Measurements from ENCODE around the gene HSPB1.

The HSPB1 gene

GRCh38 chr7:76260171-76260703 is 42.2 kb upstream of the HSPB1 start:
- TF ChIP-seq YY1 (IDR thresholded peaks at IDR 0.05; ENCODE audit: low read depth) (no peak), ZBTB7A (IDR thresholded peaks at IDR 0.05; ENCODE audit: low read depth) (0 out of 2 replicates have a peak, but pooled peaks have one; percentile 17)

DNA sequence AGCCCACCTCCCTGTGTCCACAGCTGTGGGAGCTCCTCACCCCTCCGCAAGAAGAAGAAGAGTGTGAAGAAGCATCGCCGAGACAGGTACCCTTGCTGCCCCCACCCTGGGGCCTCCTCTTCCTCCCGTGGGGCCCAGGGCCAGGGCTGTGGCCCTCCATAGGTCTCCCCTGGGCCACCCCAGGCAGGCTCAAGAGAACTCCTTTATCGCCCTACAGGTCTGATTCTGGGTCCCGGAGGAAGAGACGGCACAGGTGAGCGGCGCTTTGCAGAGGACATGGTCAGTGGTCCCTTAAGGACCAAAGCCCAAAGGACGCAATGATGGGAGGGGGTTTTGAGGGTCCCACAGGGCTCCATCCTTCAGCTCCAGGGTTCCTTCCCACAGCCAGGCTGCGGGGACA is 41.1 kb upstream of the HSPB1 start:
- TF ChIP-seq YY1 (IDR thresholded peaks at IDR 0.05; ENCODE audit: low read depth) (no peak), FOXM1 (IDR thresholded peaks at IDR 0.05; ENCODE audit: borderline replicate concordance, low read depth) (no peak), CREB1 (IDR thresholded peaks at IDR 0.05; ENCODE audit: low read depth) (no peak), TAF1 (IDR thresholded peaks at IDR 0.05; ENCODE audit: low read depth) (no peak), RAD21 (IDR thresholded peaks at IDR 0.05; ENCODE audit: low read depth) (no peak), EGR1 (IDR thresholded peaks at IDR 0.05) (no peak), TEAD4 (IDR thresholded peaks at IDR 0.05) (no peak), NFIC (IDR thresholded peaks at IDR 0.05) (no peak), TCF12 (IDR thresholded peaks at IDR 0.05; ENCODE audit: low read depth) (no peak), EP300 (IDR thresholded peaks at IDR 0.05; ENCODE audit: borderline replicate concordance) (no peak), REST (IDR thresholded peaks at IDR 0.05; ENCODE audit: low read depth) (no peak), CEBPB (IDR thresholded peaks at IDR 0.05) (no peak), ZBTB7A (IDR thresholded peaks at IDR 0.05; ENCODE audit: low read depth) (no peak)
- TF ChIP-seq, protein P1, sequence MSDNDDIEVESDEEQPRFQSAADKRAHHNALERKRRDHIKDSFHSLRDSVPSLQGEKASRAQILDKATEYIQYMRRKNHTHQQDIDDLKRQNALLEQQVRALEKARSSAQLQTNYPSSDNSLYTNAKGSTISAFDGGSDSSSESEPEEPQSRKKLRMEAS (IDR thresholded peaks at IDR 0.05) = no peak
- TF ChIP-seq, protein P2, sequence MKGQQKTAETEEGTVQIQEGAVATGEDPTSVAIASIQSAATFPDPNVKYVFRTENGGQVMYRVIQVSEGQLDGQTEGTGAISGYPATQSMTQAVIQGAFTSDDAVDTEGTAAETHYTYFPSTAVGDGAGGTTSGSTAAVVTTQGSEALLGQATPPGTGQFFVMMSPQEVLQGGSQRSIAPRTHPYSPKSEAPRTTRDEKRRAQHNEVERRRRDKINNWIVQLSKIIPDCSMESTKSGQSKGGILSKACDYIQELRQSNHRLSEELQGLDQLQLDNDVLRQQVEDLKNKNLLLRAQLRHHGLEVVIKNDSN (IDR thresholded peaks at IDR 0.05) = no peak

DNA sequence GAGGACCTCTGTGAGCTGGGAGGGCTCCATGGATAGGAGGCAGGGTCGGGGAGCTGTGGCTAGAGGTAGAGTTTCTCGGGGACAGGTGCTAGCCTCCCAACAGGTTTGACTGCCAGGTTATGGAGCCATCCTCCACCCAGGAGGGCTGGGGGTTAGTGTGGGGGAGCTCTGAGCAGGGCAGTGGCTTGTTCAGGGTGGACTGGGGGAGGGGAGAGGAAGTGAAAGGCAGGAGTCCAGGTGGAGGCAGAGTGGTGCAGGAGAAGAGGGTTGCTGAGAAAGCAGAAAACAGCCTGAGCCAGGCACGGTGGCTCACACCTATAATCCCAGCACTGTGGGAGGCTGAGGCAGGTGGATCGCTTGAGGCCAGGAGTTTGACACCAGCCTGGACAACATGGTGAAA is 40.5 kb upstream of the HSPB1 start:
- TF ChIP-seq NFIC (IDR thresholded peaks at IDR 0.05) (no peak), YY1 (IDR thresholded peaks at IDR 0.05; ENCODE audit: low read depth) (no peak), TCF12 (IDR thresholded peaks at IDR 0.05; ENCODE audit: low read depth) (no peak), EGR1 (IDR thresholded peaks at IDR 0.05) (no peak)

DNA sequence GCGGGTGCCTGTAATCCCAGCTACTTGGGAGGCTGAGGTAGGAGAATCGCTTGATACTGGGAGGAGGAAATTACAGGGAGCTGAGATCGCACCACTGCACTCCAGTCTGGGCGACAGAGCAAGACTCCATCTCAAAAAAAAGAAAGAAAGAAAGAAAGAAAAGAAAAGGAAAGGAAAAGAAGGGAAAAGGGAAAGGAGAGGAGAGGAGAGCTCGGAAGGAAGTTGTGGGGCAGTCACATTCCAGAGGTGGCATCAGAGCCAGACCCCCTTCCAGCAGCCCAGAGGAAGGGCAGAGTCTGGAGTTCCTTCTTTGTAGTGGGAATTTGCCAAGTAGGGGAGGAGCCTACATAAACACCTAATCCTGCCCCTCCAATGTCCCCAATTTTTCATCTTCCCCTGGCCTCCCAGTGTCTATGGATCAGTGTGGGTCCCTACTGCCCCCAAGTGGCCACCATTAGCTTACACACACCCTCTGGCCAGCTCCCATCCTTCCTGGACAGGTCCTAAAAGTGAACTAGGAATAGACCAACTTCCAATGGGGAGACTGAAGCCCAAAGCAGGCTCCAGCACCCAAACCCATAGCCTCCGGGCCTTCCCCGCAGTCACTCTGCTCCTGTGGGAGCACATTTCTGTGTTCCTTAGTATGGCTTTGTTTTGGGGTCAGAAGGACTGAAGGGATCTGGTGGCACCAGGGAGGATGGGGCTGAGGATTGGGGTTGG is 39.6 kb upstream of the HSPB1 start:
- TF ChIP-seq RAD21 (IDR thresholded peaks at IDR 0.05; ENCODE audit: low read depth) (peak; percentile 94), CEBPB (IDR thresholded peaks at IDR 0.05) (no peak), YY1 (IDR thresholded peaks at IDR 0.05; ENCODE audit: low read depth) (no peak)

DNA sequence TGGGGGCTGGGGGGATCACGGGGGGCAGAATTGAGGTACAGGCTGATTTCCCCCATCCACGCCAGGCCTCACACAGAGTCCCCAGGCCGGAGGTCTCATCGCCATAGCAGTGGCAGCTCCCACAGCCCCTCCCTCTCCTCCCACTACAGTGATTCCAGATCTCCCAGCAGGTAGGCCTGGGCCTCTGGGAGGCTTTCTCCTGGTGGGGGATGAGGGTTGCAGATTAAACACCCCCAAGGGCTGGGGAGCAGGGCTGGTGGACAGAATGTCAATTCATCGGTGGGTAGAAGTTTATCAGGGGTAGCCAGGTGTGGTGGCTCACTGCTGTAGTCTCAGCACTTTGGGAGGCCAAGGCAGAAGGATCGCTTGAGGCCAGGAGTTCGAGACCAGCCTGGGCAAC is 37.2 kb upstream of the HSPB1 start:
- TF ChIP-seq TCF12 (IDR thresholded peaks at IDR 0.05; ENCODE audit: low read depth) = no peak

DNA sequence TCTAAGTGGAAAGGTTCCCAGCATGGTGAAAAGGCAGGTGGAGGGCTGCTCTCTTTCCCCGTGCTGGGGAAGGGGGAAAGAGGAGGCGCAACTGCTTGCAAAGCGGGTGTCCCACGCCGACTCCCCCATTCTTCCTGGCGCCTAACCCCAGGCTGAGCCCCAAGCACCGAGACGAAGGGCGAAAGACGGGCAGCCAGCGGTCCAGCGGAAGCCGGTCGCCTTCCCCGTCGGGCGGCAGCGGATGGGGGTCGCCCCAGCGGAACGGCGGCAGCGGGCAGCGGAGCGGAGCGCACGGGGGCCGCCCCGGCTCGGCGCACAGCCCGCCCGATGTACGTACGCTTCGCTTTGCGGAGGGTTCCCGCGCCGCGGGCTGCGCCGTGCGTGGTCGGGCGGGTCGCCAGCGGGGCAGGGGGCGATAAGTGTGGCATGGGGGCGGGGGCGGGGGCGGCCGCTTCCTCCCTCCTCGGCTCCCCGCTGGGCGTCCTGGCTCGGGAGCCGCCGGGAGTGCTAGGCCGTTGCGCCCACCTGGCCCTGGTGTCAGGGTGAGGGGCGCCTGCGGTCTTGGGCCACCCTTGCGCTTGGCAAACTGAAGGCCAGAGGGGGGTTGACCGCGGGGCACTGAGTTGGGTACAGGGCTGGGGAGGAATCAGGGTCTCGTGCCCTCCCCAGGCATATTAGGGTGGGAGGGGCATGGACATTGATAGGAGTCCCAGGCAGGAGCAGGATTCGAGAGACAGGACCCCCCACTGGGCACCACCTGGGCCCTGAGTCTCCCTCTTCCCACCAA is 35.2 kb upstream of the HSPB1 start:
- TF ChIP-seq ZBTB7A (IDR thresholded peaks at IDR 0.05; ENCODE audit: low read depth) = 0 out of 2 replicates have a peak, but pooled peaks have one; percentile 82
- TF ChIP-seq REST (IDR thresholded peaks at IDR 0.05; ENCODE audit: low read depth) = 0 out of 2 replicates have a peak, but pooled peaks have one; percentile 7
- no peak for TF ChIP-seq TCF12 (IDR thresholded peaks at IDR 0.05; ENCODE audit: low read depth)
- TF ChIP-seq EGR1 (IDR thresholded peaks at IDR 0.05) = no peak

DNA sequence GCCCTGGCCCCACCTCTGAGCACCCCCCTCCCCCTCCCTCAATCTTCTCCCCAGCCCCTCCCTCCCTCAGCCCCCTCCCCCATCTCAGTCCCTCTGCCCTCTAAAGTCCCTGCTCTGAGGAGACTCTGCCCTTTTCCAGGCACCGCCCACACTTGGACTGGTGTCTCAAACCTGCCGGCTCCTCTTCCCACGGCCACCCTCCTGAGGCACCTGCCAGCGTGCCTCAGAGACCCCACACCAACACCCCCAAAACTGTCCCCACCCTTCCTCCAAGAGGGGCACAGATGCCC is 34.6 kb upstream of the HSPB1 start:
- TF ChIP-seq CEBPB (IDR thresholded peaks at IDR 0.05) (no peak), NFIC (IDR thresholded peaks at IDR 0.05) (no peak), EP300 (IDR thresholded peaks at IDR 0.05; ENCODE audit: borderline replicate concordance) (no peak), ZBTB7A (IDR thresholded peaks at IDR 0.05; ENCODE audit: low read depth) (no peak), RAD21 (IDR thresholded peaks at IDR 0.05; ENCODE audit: low read depth) (no peak), TCF12 (IDR thresholded peaks at IDR 0.05; ENCODE audit: low read depth) (no peak), EGR1 (IDR thresholded peaks at IDR 0.05) (no peak), YY1 (IDR thresholded peaks at IDR 0.05; ENCODE audit: low read depth) (no peak), TEAD4 (IDR thresholded peaks at IDR 0.05) (no peak), TAF1 (IDR thresholded peaks at IDR 0.05; ENCODE audit: low read depth) (no peak), REST (IDR thresholded peaks at IDR 0.05; ENCODE audit: low read depth) (no peak)
- TF ChIP-seq, protein P1 (IDR thresholded peaks at IDR 0.05) = no peak
- TF ChIP-seq, protein P2 (IDR thresholded peaks at IDR 0.05) = no peak
